H9 (cell line): ENCODE results near the gene KLHL3. TPM values are rescaled to one million over a fixed set of nuclear protein-coding genes. Genes with fewer than 3 reads are reported as not detected.

Experiments
- DNase-seq: peaks from one replicate; pipeline ENCODE4 v3.0.0-alpha.2; 2017
- H2AFZ ChIP-seq: one replicate; pipeline ENCODE4 v1.6.1; 2013; ENCODE audit warnings: mild to moderate bottlenecking, low read length, control low read depth, moderate library complexity
- H2AK5ac ChIP-seq: 2 replicates; pipeline ENCODE4 v1.6.1; 2013; ENCODE audit warnings: low read length, control low read depth, mixed read lengths; ENCODE audit not compliant: insufficient read length
- H2BK120ac ChIP-seq: one replicate; pipeline ENCODE4 v1.6.1; 2013; ENCODE audit warnings: low read depth, mild to moderate bottlenecking, low read length, control low read depth, inconsistent platforms; ENCODE audit not compliant: poor library complexity, severe bottlenecking
- H2BK12ac ChIP-seq: 2 replicates; pipeline ENCODE4 v1.6.1; 2013; ENCODE audit warnings: low read length, control low read depth, mixed read lengths, low read depth; ENCODE audit not compliant: insufficient read length
- H2BK15ac ChIP-seq: 2 replicates; pipeline ENCODE4 v1.6.1; 2013; ENCODE audit warnings: low read depth, low read length, control low read depth
- H2BK20ac ChIP-seq: one replicate; pipeline ENCODE4 v1.6.1; 2013; ENCODE audit warnings: low read depth, mild to moderate bottlenecking, low read length, control low read depth, inconsistent platforms; ENCODE audit not compliant: poor library complexity, severe bottlenecking
- H2BK5ac ChIP-seq: 2 replicates; pipeline ENCODE4 v1.6.1; 2013; ENCODE audit warnings: low read length, control low read depth, mixed read lengths; ENCODE audit not compliant: insufficient read length
- H3K14ac ChIP-seq: 2 replicates; pipeline ENCODE4 v1.6.1; 2013; ENCODE audit warnings: low read length, control low read depth; ENCODE audit not compliant: insufficient read depth
- H3K18ac ChIP-seq: 2 replicates; pipeline ENCODE4 v1.6.1; 2013; ENCODE audit warnings: low read depth, mild to moderate bottlenecking, mixed read lengths, low read length, control low read depth; ENCODE audit not compliant: insufficient read length
- H3K23ac ChIP-seq: 2 replicates; pipeline ENCODE4 v1.6.1; 2013; ENCODE audit warnings: low read length, control low read depth, mixed read lengths, low read depth; ENCODE audit not compliant: insufficient read length
- H3K23me2 ChIP-seq: 2 replicates; pipeline ENCODE4 v1.6.1; 2013; ENCODE audit warnings: low read depth, mild to moderate bottlenecking, mixed read lengths, low read length, control low read depth; ENCODE audit not compliant: insufficient read length, poor library complexity, severe bottlenecking
- H3K27ac ChIP-seq: 2 replicates; pipeline ENCODE4 v1.5.1; 2013; ENCODE audit warnings: low read length, control low read depth, mixed read lengths, low read depth; ENCODE audit not compliant: insufficient read length
- H3K27me3 ChIP-seq: 2 replicates; pipeline ENCODE4 v1.6.1; 2013; ENCODE audit warnings: low read length, control low read depth, inconsistent platforms; ENCODE audit not compliant: insufficient read depth
- H3K4ac ChIP-seq: 2 replicates; pipeline ENCODE4 v1.6.1; 2013; ENCODE audit warnings: low read depth, mild to moderate bottlenecking, control low read depth, inconsistent platforms, low read length, moderate library complexity
- H3K4me1 ChIP-seq: 2 replicates; pipeline ENCODE4 v1.6.1; 2013; ENCODE audit warnings: low read length, control low read depth, inconsistent platforms; ENCODE audit not compliant: insufficient read depth
- H3K4me2 ChIP-seq: 2 replicates; pipeline ENCODE4 v1.6.1; 2013; ENCODE audit warnings: low read length, control low read depth, mixed read lengths; ENCODE audit not compliant: insufficient read length, insufficient read depth
- H3K56ac ChIP-seq: 2 replicates; pipeline ENCODE4 v1.6.1; 2013; ENCODE audit warnings: low read depth, mild to moderate bottlenecking, mixed read lengths, low read length, control low read depth; ENCODE audit not compliant: insufficient read length
- H3K79me1 ChIP-seq: 2 replicates; pipeline ENCODE4 v1.6.1; 2013; ENCODE audit warnings: low read depth, mild to moderate bottlenecking, moderate library complexity, low read length, control low read depth, inconsistent platforms; ENCODE audit not compliant: insufficient read depth, poor library complexity, severe bottlenecking
- H3K79me2 ChIP-seq: 2 replicates; pipeline ENCODE4 v1.6.1; 2013; ENCODE audit warnings: low read length, control low read depth, inconsistent platforms; ENCODE audit not compliant: insufficient read depth
- H3K9ac ChIP-seq: 2 replicates; pipeline ENCODE4 v1.6.1; 2013; ENCODE audit warnings: low read length, control low read depth, mixed read lengths; ENCODE audit not compliant: insufficient read length; ENCODE audit errors: extremely low read depth
- H3K9me3 ChIP-seq: one replicate; pipeline ENCODE4 v1.6.1; 2013; ENCODE audit warnings: low read depth, low read length, inconsistent platforms; ENCODE audit not compliant: control insufficient read depth
- H3T11ph ChIP-seq: one replicate; pipeline ENCODE4 v1.6.1; 2013; ENCODE audit warnings: mild to moderate bottlenecking, low read length, control low read depth, inconsistent platforms
- H4K20me1 ChIP-seq: one replicate; pipeline ENCODE4 v1.6.1; 2013; ENCODE audit not compliant: control insufficient read depth, insufficient read length, insufficient read depth
- H4K5ac ChIP-seq: 2 replicates; pipeline ENCODE4 v1.6.1; 2013; ENCODE audit warnings: low read depth, mild to moderate bottlenecking, mixed read lengths, low read length, control low read depth; ENCODE audit not compliant: insufficient read length
- H4K8ac ChIP-seq: replicated peaks from 2 replicates; pipeline ENCODE4 v1.6.1; 2013; ENCODE audit warnings: low read length, control low read depth, mixed read lengths, low read depth; ENCODE audit not compliant: insufficient read length
- H4K91ac ChIP-seq: 2 replicates; pipeline ENCODE4 v1.6.1; 2013; ENCODE audit warnings: low read depth, mild to moderate bottlenecking, moderate library complexity, mixed read lengths, low read length, control low read depth; ENCODE audit not compliant: insufficient read length
- H3K27ac Mint-ChIP-seq, 3 experiments: 2 replicates in 2 of 3; 3 replicates in 1 of 3; pipeline ENCODE4 v1.8.0; 2020 to 2021; ENCODE audit warnings: mixed read lengths in 3 of 3, mild to moderate bottlenecking in 1 of 3, moderate library complexity in 1 of 3
- H3K27me3 Mint-ChIP-seq: 2 replicates; pipeline ENCODE4 v1.8.0; 2021; ENCODE audit warnings: low read depth, mild to moderate bottlenecking, moderate library complexity, mixed read lengths
- H3K36me3 Mint-ChIP-seq, 3 experiments: 2 replicates in 2 of 3; 3 replicates in 1 of 3; pipeline ENCODE4 v1.8.0; 2020 to 2021; ENCODE audit warnings: low read depth in 3 of 3, mixed read lengths in 3 of 3; ENCODE audit not compliant: insufficient read depth in 1 of 3
- H3K4me1 Mint-ChIP-seq, 2 experiments: 2 replicates each; pipeline ENCODE4 v1.8.0; 2020; ENCODE audit warnings: mixed read lengths in 2 of 2
- H3K4me3 Mint-ChIP-seq, 2 experiments: 2 replicates in 1 of 2; 3 replicates in 1 of 2; pipeline ENCODE4 v1.8.0; 2020 to 2021; ENCODE audit warnings: mild to moderate bottlenecking in 2 of 2, mixed read lengths in 2 of 2, moderate library complexity in 1 of 2
- H3K9me3 Mint-ChIP-seq, 2 experiments: 2 replicates in 1 of 2; 3 replicates in 1 of 2; pipeline ENCODE4 v1.8.0; 2020; ENCODE audit warnings: mild to moderate bottlenecking in 2 of 2, mixed read lengths in 2 of 2, moderate library complexity in 1 of 2
- CTCF ChIP-seq: fragments of 200-600 bp; sonication (generic); conservative IDR thresholded peaks from 3 replicates; pipeline ENCODE4 v1.8.0; 2021; ENCODE audit warnings: antibody characterized with exemption, mild to moderate bottlenecking
- WGBS: extraction: QIAGEN DNeasy Blood & Tissue Kit; methylation state at CpG from one replicate; pipeline ENCODE4 v1.1.7; 2013; ENCODE audit warnings: missing lambda C conversion rate, low lambda C conversion rate, mixed read lengths; ENCODE audit not compliant: insufficient read length; ENCODE audit errors: extremely low coverage; 5-methylcytosine and 5-hydroxymethylcytosine counted together
- total RNA-seq: library from RNA; stranded (reverse); gene quantifications from 2 replicates; pipeline ENCODE4 v1.2.1, GENCODE V29; 2021

The KLHL3 gene
- total RNA-seq, 1 experiment from 2014 or later = 12.8 TPM

- Histone ChIP-seq H2BK12ac (no peak overlapping the region), H2BK15ac (no peak overlapping the region), H3K23me2 (no peaks in the 10 kb centered on the region), H2BK5ac (no peak overlapping the region), H2BK120ac (no peak overlapping the region), H3K9me3 (no peaks in the 10 kb centered on the region), H2BK20ac (no peak overlapping the region), H4K20me1 (no peaks in the 10 kb centered on the region), H3K18ac (no peak overlapping the region), H3K79me2 (no peaks in the 10 kb centered on the region), H4K91ac (no peak overlapping the region), H3K27me3 (no peaks in the 10 kb centered on the region), H2AK5ac (no peak overlapping the region), H3K4me2 (no peak overlapping the region), H3K56ac (no peak overlapping the region), H4K8ac (no peak overlapping the region), H3K27ac (no peak overlapping the region), H3K9ac (no peak overlapping the region), H3K4ac (no peak overlapping the region), H3T11ph (no peak overlapping the region), H3K4me1 (no peaks in the 10 kb centered on the region), H3K14ac (no peak overlapping the region), H3K23ac (no peak overlapping the region), H2AFZ (no peak overlapping the region), H4K5ac (no peak overlapping the region), H3K79me1 (no peaks in the 10 kb centered on the region)
- no peaks in the 10 kb centered on the region for H3K27me3 Mint-ChIP-seq
- WGBS = no CpG with 5 or more reads among the region's 3 CpGs
- TF ChIP-seq CTCF = no peak
- no peak overlapping the region for H3K27ac Mint-ChIP-seq
- 0 out of 4 replicates have a peak, but pooled peaks cover 0 to 3% of the 10 kb centered on the region in 2 experiments for H3K4me1 Mint-ChIP-seq
- no peaks in the 10 kb centered on the region for H3K9me3 Mint-ChIP-seq
- no peak for DNase-seq
- H3K36me3 Mint-ChIP-seq = no peaks in the 10 kb centered on the region
- no peak overlapping the region for H3K4me3 Mint-ChIP-seq
Measured at GRCh38 chr5:137666461-137666850, 69.4 kb downstream of the KLHL3 start.
